ENCODE measurements around the gene ZFYVE9. TPM values are rescaled to one million over a fixed set of nuclear protein-coding genes. Genes with fewer than 3 reads are reported as not detected.

Gene ZFYVE9
- total RNA-seq, 1 experiment from 2014 or later: 28.4 TPM

DNA sequence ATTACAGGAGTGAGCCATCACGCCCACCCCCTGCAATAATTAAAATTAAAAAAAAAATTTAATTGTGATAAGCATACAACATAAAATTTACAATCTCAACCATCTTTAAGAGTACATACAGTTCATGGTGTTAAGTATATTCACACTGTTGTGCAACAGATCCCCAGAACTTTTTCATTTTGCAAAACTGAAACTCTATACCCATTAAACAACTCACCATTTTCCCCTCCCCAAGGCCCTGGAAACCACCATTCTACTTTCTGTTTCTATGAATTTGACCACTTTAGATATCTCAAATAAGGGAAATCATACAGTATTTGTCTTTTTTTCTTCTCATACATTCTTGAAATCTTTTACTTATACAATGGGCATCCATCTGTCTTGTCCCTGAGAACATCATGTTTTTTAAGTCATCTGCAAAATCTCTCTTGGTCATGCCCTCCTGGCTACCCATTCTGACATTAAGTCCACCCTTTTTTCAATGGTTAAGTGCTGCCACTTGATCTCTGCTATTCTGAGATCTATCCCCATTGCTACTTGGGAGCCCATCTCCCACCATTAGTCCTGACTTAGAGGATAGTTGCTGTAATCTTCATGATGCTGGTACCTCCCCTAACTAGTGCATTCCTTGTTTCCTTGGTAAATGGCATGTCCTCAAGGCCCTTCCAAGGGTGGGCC, 39.4 kb upstream of the ZFYVE9 start:
- Mint-ChIP-seq H3K27me3 (ENCODE audit: low read depth) (peaks cover 5% of the 10 kb centered on the region; the same call in 1 of the 2 replicates), H3K4me1 (peaks cover 6 to 8% of the 10 kb centered on the region in 2 experiments), H3K36me3 (ENCODE audit: insufficient read depth in 1 of 3, low read depth in 3 of 3) (no peaks in the 10 kb centered on the region), H3K4me3 (no peak overlapping the region), H3K9me3 (no peaks in the 10 kb centered on the region), H3K27ac (no peak overlapping the region)
- no peak overlapping the region for H3K23ac ChIP-seq (ENCODE audit: insufficient read length, low read depth, low read length)
- no peak overlapping the region for H3K27ac ChIP-seq (ENCODE audit: insufficient read length, low read depth, low read length)
- no peak overlapping the region for H2AFZ ChIP-seq (ENCODE audit: low read length)
- no peak overlapping the region for H2BK120ac ChIP-seq (ENCODE audit: low read depth, low read length, poor library complexity, severe bottlenecking)
- no peak overlapping the region for H2AK5ac ChIP-seq (ENCODE audit: insufficient read length, low read length)
- no peaks in the 10 kb centered on the region for H3K27me3 ChIP-seq (ENCODE audit: insufficient read depth, low read length)
- no peak overlapping the region for H3K9ac ChIP-seq (ENCODE audit: extremely low read depth, insufficient read length, low read length)
- no peaks in the 10 kb centered on the region for H3K79me1 ChIP-seq (ENCODE audit: insufficient read depth, low read depth, low read length, poor library complexity, severe bottlenecking)
- no peak overlapping the region for H3T11ph ChIP-seq (ENCODE audit: low read length)
- no peak overlapping the region for H2BK5ac ChIP-seq (ENCODE audit: insufficient read length, low read length)
- H3K4me2 ChIP-seq (ENCODE audit: insufficient read depth, insufficient read length, low read length): no peak overlapping the region
- no peaks in the 10 kb centered on the region for H4K20me1 ChIP-seq (ENCODE audit: control insufficient read depth, insufficient read depth, insufficient read length)
- H3K4ac ChIP-seq (ENCODE audit: low read depth, low read length): no peak overlapping the region
- H3K14ac ChIP-seq (ENCODE audit: insufficient read depth, low read length): no peak overlapping the region
- no peak overlapping the region for H2BK12ac ChIP-seq (ENCODE audit: insufficient read length, low read depth, low read length)
- DNase-seq: no peak
- TF ChIP-seq CTCF (conservative IDR thresholded peaks at IDR 0.05): no peak
- no peak overlapping the region for H3K56ac ChIP-seq (ENCODE audit: insufficient read length, low read depth, low read length)
- H4K8ac ChIP-seq (replicated peaks; ENCODE audit: insufficient read length, low read depth, low read length): no peak overlapping the region
- WGBS (ENCODE audit: extremely low coverage, insufficient read length, low lambda C conversion rate): no CpG with 5 or more reads among the region's 1 CpG
- H2BK15ac ChIP-seq (ENCODE audit: low read depth, low read length): no peak overlapping the region
- H3K9me3 ChIP-seq (ENCODE audit: control insufficient read depth, low read depth, low read length): no peaks in the 10 kb centered on the region
- no peaks in the 10 kb centered on the region for H3K23me2 ChIP-seq (ENCODE audit: insufficient read length, low read depth, low read length, poor library complexity, severe bottlenecking)
- H3K4me1 ChIP-seq (ENCODE audit: insufficient read depth, low read length): no peaks in the 10 kb centered on the region
- H4K5ac ChIP-seq (ENCODE audit: insufficient read length, low read depth, low read length): no peak overlapping the region
- no peak overlapping the region for H3K18ac ChIP-seq (ENCODE audit: insufficient read length, low read depth, low read length)
- H2BK20ac ChIP-seq (ENCODE audit: low read depth, low read length, poor library complexity, severe bottlenecking): no peak overlapping the region
- no peak overlapping the region for H4K91ac ChIP-seq (ENCODE audit: insufficient read length, low read depth, low read length)
- H3K79me2 ChIP-seq (ENCODE audit: insufficient read depth, low read length): no peaks in the 10 kb centered on the region
